GM18868 (cell line): ENCODE data around the gene SIGLEC9.

Experiments used
- ATAC-seq: cut with Tn5 transposase; IDR thresholded peaks from one replicate; pipeline ENCODE4 v1.9.1; 2021; ENCODE audit warnings: mild to moderate bottlenecking, moderate library complexity; ENCODE audit not compliant: unreplicated experiment

SIGLEC9 gene

DNA sequence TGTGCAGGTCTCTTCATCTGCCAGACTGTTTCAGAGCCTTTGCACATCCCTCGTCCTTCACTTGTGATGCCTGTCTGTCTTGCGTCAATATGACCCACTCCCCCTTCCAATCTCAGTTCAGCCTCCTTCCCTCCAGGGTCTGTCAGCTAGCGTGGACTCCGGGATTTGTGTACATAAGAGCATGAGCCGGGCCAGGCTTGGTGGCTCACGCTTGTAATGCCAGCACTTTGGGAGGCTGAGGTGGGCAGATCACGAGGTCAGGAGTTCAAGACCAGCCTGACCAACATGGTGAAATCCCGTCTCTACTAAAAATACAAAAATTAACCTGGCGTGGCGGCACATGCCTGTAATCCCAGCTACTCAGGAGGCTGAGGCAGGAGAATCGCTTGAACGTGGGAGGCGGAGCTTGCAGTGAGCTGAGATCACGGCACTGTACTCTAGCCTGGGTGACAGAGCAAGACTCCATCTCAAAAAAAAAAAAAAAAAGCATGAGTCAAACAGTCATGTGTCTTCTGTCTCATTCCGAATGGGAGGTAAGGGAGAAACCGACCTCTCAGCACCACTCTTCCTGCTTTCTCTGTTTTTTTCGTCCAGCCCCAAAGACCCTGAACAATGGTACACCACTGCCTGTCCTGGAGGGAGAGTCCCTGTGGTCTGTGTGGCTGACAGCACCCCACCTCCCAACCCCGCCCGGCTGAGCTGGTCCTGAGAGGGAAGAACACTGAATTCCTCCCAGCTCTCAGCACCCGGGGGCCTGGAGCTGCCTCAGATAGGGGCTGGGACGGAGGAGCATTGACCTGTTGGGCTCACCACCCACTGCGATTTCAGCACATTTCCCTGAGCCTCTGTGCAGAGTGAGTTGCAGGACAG is 2.4 kb upstream of the SIGLEC9 start:
- ATAC-seq: no peak

DNA sequence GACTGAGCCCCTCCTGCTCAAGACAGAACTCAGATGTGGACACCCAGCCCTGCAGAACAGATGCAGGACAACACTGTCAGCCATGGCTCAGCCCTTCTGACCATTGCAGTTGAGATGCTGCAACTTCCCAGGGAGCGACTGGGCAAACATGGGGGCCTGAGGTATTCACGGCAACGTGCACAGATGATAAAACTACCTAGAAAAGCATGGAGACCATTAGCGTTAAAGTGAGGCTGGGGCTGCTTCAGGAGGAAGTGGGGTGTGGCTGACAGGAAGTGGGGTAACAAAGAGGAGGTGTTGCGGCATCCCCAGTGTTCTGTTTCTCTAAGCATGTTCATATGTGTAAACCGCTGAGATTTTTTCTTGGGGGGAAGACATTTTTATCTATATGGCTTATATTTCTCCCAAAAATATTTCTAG is 1.3 kb upstream of the SIGLEC9 start:
- ATAC-seq: no peak

DNA sequence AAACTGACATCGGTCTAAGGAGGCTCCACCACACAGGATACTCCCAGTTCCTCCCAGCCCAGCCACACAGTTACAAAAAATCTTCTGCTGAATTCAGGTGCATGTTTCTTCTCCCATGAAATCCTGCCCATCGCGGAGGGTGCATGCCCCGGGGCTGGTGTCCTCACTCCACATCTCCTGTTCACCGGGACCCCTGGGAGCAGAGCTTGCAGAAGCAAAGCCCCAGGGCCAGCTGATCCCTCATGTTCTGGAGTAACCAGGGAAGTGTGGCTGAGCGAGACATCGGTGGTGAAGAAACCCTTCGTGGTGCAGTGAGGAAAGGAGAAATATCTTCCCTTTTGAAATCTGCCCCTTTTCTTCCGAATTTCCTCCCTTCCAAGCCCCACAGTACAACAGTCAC is 904 bp upstream of the SIGLEC9 start:
- no peak for ATAC-seq

DNA sequence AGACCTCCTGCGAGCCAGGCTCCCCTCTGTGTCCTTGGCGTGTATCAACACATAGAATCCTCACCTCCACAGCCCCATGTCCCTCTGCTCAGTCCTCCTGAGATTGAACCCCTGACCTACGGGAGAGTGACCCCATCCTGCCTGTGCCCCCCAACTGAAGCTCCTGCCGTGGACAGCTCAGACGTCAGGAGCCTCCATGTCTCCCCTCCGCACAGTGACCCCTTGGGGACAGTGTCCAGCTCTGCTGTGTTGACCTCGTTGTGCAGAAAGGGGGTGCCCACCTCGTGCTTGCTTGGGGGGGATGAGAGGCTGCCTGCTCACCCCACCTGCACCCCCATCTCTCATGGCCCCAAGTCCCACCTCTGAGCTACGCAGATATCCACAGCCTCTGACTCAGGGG is 490 bp upstream of the SIGLEC9 start:
- ATAC-seq: no peak

DNA sequence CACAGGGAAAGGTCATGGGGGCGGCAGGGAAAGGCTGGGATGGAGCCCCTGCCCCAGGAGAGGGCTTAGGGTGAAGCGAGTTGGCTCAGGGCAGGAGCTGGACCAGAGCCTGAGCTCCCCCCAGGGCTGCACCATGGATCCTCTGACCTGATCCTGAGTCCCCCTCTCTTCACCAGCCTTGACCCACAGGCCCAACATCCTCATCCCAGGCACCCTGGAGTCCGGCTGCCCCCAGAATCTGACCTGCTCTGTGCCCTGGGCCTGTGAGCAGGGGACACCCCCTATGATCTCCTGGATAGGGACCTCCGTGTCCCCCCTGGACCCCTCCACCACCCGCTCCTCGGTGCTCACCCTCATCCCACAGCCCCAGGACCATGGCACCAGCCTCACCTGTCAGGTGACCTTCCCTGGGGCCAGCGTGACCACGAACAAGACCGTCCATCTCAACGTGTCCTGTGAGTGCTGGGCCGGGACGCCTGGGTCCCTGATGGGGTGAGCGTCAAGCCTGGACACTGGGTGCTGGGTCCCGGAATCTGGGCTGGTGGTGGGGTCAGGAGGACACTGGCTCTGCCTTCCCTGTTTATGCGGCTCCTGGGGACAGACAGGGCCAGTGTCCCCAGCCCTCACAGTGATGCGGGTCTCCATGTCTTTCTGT is 842 bp downstream of the SIGLEC9 start:
- ATAC-seq: no peak

DNA sequence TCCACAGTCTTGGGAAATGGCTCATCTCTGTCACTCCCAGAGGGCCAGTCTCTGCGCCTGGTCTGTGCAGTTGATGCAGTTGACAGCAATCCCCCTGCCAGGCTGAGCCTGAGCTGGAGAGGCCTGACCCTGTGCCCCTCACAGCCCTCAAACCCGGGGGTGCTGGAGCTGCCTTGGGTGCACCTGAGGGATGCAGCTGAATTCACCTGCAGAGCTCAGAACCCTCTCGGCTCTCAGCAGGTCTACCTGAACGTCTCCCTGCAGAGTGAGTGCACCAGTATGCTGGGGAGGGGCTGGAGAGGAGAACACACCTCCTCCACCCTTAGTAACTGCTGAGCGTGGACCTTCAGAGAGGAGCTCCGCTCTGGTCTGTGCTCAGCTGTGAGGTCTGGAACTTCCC is 2.3 kb downstream of the SIGLEC9 start:
- no peak for ATAC-seq

DNA sequence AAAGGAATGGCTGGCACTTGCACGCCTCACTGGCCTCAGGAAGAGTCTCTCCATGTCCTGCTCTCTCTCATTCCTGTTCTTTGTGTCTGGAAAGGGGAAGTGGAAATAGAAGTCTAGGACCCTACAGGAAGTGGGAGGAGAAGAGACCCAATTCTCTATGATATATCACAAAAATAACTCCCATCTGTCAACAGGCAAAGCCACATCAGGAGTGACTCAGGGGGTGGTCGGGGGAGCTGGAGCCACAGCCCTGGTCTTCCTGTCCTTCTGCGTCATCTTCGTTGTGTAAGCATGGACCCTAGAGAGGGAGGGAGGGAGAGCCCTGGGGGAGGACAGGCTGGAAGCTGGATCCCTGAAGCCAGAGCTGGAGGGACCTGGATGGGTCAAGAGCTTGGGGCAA is 3.0 kb downstream of the SIGLEC9 start:
- no peak for ATAC-seq

DNA sequence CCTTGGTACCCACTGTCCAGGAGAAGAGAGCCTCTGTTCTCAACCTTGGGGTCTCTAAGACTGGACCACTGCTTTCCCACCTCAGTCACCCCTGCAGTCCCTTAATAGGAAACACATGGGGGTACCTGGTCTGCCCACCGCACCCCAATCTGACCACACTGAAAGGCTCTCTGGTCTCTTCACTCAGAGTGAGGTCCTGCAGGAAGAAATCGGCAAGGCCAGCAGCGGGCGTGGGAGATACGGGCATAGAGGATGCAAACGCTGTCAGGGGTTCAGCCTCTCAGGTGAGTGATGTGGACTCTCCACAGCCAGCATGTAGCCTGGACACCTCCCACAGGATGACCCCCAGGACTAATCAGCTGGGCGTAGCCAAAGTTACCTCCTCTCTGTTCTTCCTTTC is 3.5 kb downstream of the SIGLEC9 start:
- no peak for ATAC-seq

DNA sequence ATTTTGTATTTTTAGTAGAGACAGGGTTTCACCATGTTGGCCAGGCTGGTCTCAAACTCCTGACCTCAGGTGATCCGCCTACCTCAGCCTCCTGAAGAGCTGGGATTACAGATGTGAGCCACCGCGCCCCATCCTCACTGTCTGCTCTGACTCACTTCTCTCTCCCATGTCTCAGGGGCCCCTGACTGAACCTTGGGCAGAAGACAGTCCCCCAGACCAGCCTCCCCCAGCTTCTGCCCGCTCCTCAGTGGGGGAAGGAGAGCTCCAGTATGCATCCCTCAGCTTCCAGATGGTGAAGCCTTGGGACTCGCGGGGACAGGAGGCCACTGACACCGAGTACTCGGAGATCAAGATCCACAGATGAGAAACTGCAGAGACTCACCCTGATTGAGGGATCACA is 5.0 kb downstream of the SIGLEC9 start:
- no peak for ATAC-seq

DNA sequence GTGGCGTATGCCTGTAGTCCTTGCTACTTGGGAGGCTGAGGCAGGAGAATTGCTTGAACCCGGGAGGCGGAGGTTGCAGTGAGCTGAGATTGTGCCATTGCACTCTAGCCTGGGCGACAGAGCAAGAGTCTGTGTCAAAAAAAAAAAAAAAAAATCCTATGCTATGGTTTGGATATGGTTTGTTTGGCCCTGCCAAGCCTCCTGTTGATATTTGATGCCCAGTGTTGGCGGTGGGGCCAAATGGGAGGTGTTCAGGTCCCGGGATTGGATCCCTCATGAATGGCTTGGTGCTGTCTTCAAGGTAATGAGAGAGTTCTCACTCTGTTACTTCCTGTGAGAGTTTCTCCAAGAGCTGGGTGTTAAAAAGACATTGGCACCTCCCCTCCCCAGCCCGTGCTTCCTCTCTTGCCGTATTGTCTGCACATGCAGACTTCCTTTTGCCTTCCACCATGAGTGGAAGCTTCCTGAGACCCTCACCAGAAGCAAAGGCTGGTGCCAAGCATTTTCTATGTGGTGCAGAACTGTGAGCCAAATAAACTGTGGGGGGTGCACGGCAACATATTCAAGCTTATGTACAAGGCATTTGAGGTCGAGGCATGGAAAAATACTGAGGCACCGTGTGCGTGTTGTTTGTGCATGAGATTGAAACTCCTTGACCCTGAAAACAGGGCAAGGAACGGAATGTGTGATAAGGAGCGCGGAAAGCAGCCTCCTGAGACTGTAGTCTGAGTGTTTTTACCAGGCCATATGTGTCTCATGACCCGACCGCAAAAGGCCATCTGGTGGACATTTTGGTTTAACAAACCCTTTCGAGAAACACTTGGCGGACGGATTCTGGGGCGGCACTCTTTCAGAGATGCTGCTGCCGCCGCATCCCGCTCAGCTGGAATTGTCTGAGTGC is 7.3 kb downstream of the SIGLEC9 start:
- no peak for ATAC-seq

DNA sequence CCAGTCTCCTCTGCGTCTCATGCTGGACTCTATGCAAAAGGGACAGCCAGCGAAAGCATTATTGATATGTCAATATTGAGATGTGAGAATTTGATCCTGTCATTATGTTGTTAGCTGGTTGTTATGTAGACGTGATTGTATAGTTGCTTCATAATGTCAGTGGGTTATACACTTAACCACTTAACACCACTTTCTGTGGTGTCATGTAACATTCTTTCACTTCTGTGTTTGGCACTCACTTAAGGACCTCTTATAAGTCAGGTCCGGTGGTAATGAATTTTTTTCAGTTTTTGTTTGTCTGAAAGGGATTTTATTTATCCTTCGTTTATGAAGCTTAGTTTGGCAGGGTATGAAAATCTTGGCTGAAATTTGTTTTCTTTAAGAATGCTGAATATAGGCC is 10.3 kb downstream of the SIGLEC9 start:
- no peak for ATAC-seq

DNA sequence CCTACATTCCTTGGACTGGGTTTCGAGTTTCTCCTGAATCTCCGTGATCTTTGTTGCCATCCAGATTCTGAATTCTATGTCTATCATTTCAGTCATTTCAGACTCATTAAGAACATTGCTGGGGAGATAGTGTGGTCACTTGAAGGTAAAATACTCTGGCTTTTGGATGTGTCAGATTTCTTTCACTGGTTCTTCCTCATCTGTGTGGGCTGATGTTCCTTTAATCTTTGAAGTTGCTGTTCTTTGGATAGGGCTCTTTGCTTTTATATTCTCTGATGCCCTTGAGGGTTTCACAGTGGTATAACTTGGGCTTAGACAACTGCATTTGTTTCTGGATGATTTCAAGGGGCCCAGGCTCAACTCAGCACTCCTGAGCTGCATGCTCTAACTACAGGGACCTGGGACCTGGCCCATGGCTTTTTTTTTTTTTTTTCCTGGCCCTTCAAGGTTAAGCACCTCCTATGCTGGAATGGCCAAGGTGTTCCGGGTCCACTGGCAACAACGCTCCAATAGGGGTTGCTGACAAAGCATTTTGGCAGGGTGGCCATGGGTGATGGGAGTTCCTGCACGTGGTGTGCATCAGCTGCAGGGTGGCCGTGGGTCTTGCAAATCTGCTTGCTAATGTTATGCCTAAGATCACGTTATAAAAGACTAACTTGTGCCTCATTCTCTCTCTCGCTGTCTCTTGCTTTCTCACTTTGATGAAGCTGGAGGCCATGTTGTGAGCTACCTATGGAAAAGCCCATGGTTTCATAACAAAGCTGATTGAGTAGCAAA is 11.5 kb downstream of the SIGLEC9 start:
- ATAC-seq: no peak

DNA sequence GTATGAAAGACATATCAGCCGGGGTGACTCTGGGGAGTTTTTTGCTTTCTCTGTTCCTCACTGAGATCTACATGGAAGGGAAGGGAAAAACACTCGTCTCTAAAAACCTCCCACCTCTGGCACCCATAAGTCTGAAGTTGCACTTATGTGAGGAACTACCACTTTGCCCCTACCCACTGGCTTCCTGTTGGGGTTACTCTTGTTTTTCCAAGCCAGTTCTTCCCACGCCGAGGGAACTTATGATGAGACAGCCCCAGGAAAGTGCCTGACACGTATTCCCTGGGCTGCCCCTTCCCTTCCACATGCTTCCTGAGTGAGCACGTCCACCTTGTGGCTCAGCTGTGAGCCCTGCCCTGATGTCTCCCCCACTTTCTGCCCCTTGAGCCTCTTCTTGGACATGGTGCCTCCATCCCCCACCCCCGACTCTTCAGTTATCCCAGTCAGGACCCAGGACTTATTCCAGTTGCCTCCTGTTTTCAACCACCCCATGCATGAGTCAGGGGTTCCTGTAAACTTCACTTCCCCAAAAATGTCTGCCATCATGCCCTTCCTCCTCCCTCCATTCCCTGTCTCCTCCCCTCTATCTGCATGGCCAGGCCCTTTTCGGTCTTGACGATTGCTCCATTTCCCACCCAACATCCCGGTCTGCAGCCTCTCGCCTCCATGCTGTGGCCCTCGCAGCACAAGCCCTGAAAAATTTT is 12.3 kb downstream of the SIGLEC9 start:
- ATAC-seq: no peak

DNA sequence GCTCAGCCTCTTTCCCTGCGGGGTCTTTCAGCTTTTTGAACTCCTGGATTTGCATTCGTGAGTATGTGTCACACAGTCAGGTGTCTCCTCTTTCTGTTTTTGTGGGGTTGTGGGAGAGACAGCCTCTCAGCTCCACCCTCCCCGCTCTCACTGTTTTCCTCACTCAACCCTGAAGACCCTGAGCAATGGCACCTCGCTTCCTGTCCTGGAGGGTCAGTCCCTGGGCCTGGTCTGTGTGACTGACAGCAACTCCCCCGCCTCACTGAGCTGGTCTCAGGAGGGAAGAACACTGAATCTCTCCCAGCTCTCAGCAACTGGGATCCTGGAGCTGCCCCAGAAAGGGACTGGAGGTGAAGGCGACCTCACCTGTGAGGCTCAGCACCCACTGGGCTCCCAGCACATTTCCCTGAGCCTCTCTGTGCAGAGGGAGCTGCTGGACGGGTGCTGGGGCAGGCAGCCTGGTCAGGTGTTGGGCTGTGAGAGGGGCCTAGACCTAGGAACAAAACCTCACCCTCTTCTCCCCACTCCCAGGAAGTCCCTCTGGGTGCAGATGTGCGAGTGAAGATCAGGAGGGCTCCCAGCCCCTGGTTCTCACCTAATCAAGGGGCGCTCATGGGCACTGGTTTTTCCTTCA is 13.2 kb downstream of the SIGLEC9 start:
- no peak for ATAC-seq

DNA sequence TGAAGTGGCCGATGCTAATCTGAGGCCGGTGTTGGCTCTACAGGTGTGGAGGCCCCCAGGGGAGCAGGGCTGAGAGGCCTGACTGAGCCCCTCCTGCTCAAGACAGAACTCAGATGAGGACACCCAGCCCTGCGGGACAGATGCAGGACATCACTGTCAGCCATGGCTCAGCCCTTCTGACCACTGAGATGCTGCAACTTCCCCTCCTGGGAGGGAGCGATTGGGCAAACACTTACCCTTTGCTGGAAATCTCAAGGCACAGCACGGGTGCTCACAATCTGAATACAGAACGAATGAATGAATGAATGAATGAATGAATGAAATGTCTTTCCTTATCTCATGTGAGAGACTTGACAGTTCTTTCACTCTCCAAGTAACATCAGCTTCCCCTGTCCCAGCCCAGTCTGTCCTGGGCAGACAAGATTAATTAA is 13.9 kb downstream of the SIGLEC9 start:
- no peak for ATAC-seq

DNA sequence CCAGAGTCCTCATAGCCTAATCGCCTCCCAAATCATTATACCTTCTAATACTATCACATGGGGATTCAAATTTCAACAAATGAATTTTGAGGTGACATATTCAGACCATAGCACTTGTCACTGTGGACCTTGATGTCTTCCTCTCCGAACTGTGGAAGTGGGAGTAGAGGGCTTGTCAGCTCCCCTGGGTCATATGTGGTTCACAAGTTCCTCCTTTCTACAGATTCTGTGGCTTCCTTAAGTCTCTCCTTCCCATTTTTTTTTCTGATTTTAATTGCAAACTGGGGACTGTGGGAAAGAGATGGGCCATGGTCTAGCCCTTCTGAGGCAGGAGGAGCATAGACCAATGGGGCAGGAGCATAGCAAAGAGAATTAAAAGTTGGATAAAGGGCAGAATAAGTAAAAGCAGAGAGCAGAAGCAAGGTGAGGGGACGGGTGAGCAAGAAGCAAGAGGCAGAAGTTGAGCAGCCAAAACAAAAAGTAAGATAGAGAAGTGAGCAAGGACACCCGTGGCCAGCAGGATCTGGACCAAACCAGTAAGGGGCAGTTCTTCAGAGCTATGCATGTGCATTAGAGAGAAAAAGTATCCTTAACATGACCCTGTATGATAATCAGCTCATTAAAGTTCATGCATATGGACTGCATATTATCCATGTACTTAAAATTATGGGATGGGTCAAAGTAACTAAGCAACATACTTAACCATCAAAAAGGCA is 14.8 kb downstream of the SIGLEC9 start:
- no peak for ATAC-seq

DNA sequence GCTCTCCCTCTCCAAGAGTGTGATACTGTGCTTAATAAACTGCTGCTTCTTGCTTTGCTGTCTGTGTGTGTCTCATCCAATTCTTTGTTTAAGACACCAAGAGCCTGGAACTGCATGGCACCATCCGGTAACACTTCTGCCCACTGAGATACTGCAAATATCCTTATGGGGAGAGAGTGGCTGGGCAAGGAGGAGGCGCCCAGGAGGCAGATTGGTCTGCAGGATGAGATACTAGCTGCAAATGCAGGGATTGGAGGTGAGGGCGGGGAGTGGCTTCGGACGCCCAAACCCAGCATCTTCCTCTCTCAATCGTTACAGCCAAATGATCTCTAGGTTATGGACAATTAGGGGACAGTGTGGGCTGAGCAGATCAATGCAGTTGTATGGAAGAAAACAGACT is 15.7 kb downstream of the SIGLEC9 start:
- no peak for ATAC-seq

DNA sequence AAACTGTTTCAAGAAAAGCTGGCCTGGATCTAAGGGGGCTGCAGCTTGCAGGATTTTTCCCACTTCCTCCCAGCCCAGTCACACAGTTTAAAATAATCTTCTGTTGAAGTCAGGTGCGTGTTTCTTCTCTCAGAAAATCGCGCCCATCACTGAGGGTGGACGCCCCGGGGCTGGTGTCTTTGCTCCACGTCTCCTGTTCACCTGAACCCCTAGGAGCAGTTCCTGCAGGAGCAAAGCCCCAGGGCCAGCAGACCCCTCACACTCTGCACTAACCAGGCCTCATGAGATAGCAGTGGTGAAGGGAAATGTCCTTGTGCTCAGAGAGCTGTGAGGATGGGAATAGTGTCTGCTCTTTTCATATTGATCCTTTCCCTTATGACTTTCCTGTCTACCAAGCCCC is 16.5 kb downstream of the SIGLEC9 start:
- no peak for ATAC-seq

DNA sequence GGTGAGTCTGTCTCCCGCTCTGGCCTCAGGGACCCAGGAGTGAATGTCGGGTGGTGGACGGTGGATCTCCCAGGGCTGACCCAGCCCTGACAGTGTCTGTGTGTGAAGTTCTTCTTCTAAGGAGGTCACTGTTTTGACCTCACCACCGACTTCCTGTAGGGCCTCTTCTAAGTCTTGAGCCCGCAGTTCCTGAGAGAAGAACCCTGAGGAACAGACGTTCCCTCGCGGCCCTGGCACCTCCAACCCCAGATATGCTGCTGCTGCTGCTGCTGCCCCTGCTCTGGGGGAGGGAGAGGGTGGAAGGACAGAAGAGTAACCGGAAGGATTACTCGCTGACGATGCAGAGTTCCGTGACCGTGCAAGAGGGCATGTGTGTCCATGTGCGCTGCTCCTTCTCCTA is 17.4 kb downstream of the SIGLEC9 start, which contains the start of gene SIGLEC7:
SIGLEC7 (plus strand) TSS at position 183 of the 400 bp plus-strand sequence; CDS start at position 252, 69 bp downstream.
- ATAC-seq: no peak
